ENCODE data around the gene GPR62.

DNA sequence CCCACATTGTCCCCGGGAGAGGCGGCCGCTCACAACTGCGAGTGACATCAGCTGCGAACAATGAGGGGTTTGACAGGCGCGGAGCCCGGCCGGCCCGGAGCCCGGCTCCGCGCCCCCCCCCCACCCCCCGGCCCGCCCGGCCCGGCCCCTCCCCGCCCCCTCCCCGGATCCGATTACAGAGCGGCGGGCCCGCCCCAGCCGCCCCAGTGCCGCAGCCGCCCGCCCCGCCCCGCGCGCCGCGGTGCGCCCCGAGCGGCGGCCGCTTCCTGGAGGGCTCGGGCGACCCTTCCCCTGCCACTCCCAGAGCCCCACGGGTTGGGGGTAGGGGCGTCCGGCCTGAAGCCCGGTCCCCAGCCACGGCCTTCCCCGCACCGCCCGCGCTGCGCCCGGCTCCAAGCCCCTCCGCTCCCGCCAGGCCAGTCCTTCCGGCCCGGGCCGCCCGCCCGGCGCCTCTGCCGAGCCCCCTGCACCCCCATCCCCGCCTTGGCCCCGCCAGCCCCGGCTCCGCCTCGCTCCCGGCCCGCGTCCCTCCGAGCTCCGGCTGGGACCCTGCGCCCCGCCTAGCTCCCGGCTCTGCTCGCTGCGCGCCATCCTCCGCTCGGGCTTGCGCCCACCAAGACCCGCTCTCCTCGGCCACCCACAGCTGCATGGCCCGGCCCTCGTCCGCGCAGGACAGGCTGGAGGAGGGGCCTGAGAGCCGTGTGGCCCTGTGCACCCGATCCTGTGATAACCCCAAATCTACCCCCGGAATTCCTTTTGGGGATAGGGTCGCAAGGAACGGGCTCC is 12.4 kb downstream of the GPR62 start, which contains the start of gene PCBP4:
- TF ChIP-seq POLR2A (IDR thresholded peaks at IDR 0.05; ENCODE audit: low read length) (no peak), GATA1 (IDR thresholded peaks at IDR 0.05; ENCODE audit: low read depth, low read length) (no peak)
